Neutrophil (primary cell): ENCODE measurements around the gene PNRC2.

Source experiments
- H3K27ac ChIP-seq: fragments of 200-600 bp; sonication (generic); 2 replicates; pipeline ENCODE4 v1.5.1; 2016; ENCODE audit warnings: mild to moderate bottlenecking, moderate library complexity
- H3K27me3 ChIP-seq: fragments of 200-600 bp; sonication (generic); 2 replicates; pipeline ENCODE4 v1.6.0; 2016; ENCODE audit warnings: mild to moderate bottlenecking
- H3K36me3 ChIP-seq: fragments of 200-600 bp; sonication (generic); 2 replicates; pipeline ENCODE4 v1.5.1; 2017
- H3K4me1 ChIP-seq, 2 experiments: fragments of 200-600 bp in 1 of 2; sonication (generic) in 1 of 2; 1 replicate in 1 of 2; 2 replicates in 1 of 2; pipeline versions ENCODE4 v1.5.1 to v1.6.1; 2013 to 2016; ENCODE audit warnings: low read depth in 1 of 2, low read length in 1 of 2, mild to moderate bottlenecking in 1 of 2, moderate library complexity in 1 of 2; ENCODE audit not compliant: control insufficient read depth in 1 of 2, insufficient read depth in 1 of 2
- H3K4me3 ChIP-seq, 2 experiments: fragments of 200-600 bp in 1 of 2; sonication (generic) in 1 of 2; 1 replicate in 1 of 2; 2 replicates in 1 of 2; pipeline ENCODE4 v1.5.1; 2013 to 2016; ENCODE audit warnings: low read depth in 1 of 2, low read length in 1 of 2, mild to moderate bottlenecking in 1 of 2, moderate library complexity in 1 of 2
- H3K9me3 ChIP-seq: fragments of 200-600 bp; sonication (generic); 2 replicates; pipeline ENCODE4 v1.5.1; 2016
- CTCF ChIP-seq: fragments of 200-600 bp; sonication (generic); IDR thresholded peaks from 2 replicates; pipeline ENCODE4 v1.5.1; 2016; ENCODE audit warnings: antibody characterized with exemption

Gene PNRC2

GRCh38 chr1:23924601-23925000, 35.0 kb upstream of the PNRC2 start:
- Histone ChIP-seq H3K9me3 (no peaks in the 10 kb centered on the region), H3K36me3 (no peaks in the 10 kb centered on the region), H3K4me1 (no peaks in the 10 kb centered on the region), H3K27ac (no peak overlapping the region), H3K4me3 (no peak overlapping the region), H3K27me3 (no peaks in the 10 kb centered on the region)
- no peak for TF ChIP-seq CTCF

GRCh38 chr1:23925279-23925678, 34.3 kb upstream of the PNRC2 start:
- Histone ChIP-seq H3K4me3 (no peak overlapping the region), H3K27ac (no peak overlapping the region), H3K4me1 (no peaks in the 10 kb centered on the region), H3K36me3 (no peaks in the 10 kb centered on the region), H3K9me3 (no peaks in the 10 kb centered on the region), H3K27me3 (no peaks in the 10 kb centered on the region)
- no peak for TF ChIP-seq CTCF

GRCh38 chr1:23927097-23927496, 32.5 kb upstream of the PNRC2 start:
- H3K4me3 ChIP-seq: no peak overlapping the region
- no peaks in the 10 kb centered on the region for H3K36me3 ChIP-seq
- no peak overlapping the region for H3K27ac ChIP-seq
- no peaks in the 10 kb centered on the region for H3K27me3 ChIP-seq
- TF ChIP-seq CTCF: no peak
- peaks cover 0 to 6% of the 10 kb centered on the region in 2 experiments for H3K4me1 ChIP-seq
- no peaks in the 10 kb centered on the region for H3K9me3 ChIP-seq

GRCh38 chr1:23928789-23929188, 30.8 kb upstream of the PNRC2 start:
- TF ChIP-seq CTCF: no peak
- H3K4me1 ChIP-seq: peaks cover 0 to 6% of the 10 kb centered on the region in 2 experiments
- no peaks in the 10 kb centered on the region for H3K27me3 ChIP-seq
- H3K36me3 ChIP-seq: no peaks in the 10 kb centered on the region
- H3K9me3 ChIP-seq: no peaks in the 10 kb centered on the region
- no peak overlapping the region for H3K4me3 ChIP-seq
- H3K27ac ChIP-seq: no peak overlapping the region

GRCh38 chr1:23930270-23930669, 29.4 kb upstream of the PNRC2 start:
- no peak for TF ChIP-seq CTCF

GRCh38 chr1:23930861-23931490, 28.7 kb upstream of the PNRC2 start:
- H3K27ac ChIP-seq: no peak overlapping the region
- H3K36me3 ChIP-seq: no peaks in the 10 kb centered on the region
- no peaks in the 10 kb centered on the region for H3K9me3 ChIP-seq
- no peak for TF ChIP-seq CTCF
- no peaks in the 10 kb centered on the region for H3K27me3 ChIP-seq
- H3K4me3 ChIP-seq: no peak overlapping the region
- peaks cover 0 to 6% of the 10 kb centered on the region in 2 experiments for H3K4me1 ChIP-seq

More at GRCh38 chr1:23930270-23930669, 29.4 kb upstream of the PNRC2 start:
- H3K4me1 ChIP-seq: peaks cover 0 to 6% of the 10 kb centered on the region in 2 experiments
- H3K27ac ChIP-seq: no peak overlapping the region
- no peak overlapping the region for H3K4me3 ChIP-seq
- no peaks in the 10 kb centered on the region for H3K9me3 ChIP-seq
- H3K36me3 ChIP-seq: no peaks in the 10 kb centered on the region
- H3K27me3 ChIP-seq: no peaks in the 10 kb centered on the region
